ENCODE data around the gene ITPK1.
"Not testable (repeated sequence)": the region's sequence is repeated elsewhere in the genome, so short reads cannot be mapped to it uniquely, and the experiment has no call there.

Gene ITPK1

GRCh38 chr14:93131257-93131820 is 15.6 kb upstream of the ITPK1 start:
- not testable (repeated sequence) for DNase-seq (ENCODE audit: low read depth in 2 of 3, low spot score in 2 of 3)

GRCh38 chr14:93128725-93129459 is 13.2 kb upstream of the ITPK1 start:
- no peak for DNase-seq (ENCODE audit: low read depth in 2 of 3, low spot score in 2 of 3)

- no peak for DNase-seq (ENCODE audit: low read depth in 2 of 3, low spot score in 2 of 3)
These were observed 10.4 kb upstream of the ITPK1 start for GRCh38 chr14:93126111-93126510.

- DNase-seq (ENCODE audit: low read depth in 2 of 3, low spot score in 2 of 3) = no peak
These were observed 7.1 kb upstream of the ITPK1 start for GRCh38 chr14:93122826-93123225.

GRCh38 chr14:93121030-93121834 is 5.5 kb upstream of the ITPK1 start:
- DNase-seq (ENCODE audit: low read depth in 2 of 3, low spot score in 2 of 3) = no peak

- no peak for DNase-seq (ENCODE audit: low read depth in 2 of 3, low spot score in 2 of 3)
These were observed 4.8 kb upstream of the ITPK1 start for GRCh38 chr14:93120517-93120916.

GRCh38 chr14:93116676-93117200 is 1.0 kb upstream of the ITPK1 start:
- no peak for DNase-seq (ENCODE audit: low read depth in 2 of 3, low spot score in 2 of 3)

GRCh38 chr14:93115069-93115820 is 480 bp downstream of the ITPK1 start:
- peak; percentile 62 to 85 (median 76) for DNase-seq (ENCODE audit: low read depth in 2 of 3, low spot score in 2 of 3)

- no peak for DNase-seq (ENCODE audit: low read depth in 2 of 3, low spot score in 2 of 3)
These were observed 1.0 kb downstream of the ITPK1 start for GRCh38 chr14:93114713-93115068.

GRCh38 chr14:93114068-93114710 is 1.5 kb downstream of the ITPK1 start:
- no peak for DNase-seq (ENCODE audit: low read depth in 2 of 3, low spot score in 2 of 3)

GRCh38 chr14:93113678-93114067 is 2.1 kb downstream of the ITPK1 start:
- DNase-seq (ENCODE audit: low read depth in 2 of 3, low spot score in 2 of 3) = no peak

- DNase-seq (ENCODE audit: low read depth in 2 of 3, low spot score in 2 of 3) = peak in 2 of 3 experiments; percentile 55 to 58
These were observed 2.6 kb downstream of the ITPK1 start for GRCh38 chr14:93112891-93113677.

- DNase-seq (ENCODE audit: low read depth in 2 of 3, low spot score in 2 of 3) = not testable (repeated sequence)
These were observed 4.2 kb downstream of the ITPK1 start for GRCh38 chr14:93111541-93111940.

GRCh38 chr14:93110856-93111419 is 4.8 kb downstream of the ITPK1 start:
- DNase-seq (ENCODE audit: low read depth in 2 of 3, low spot score in 2 of 3) = no peak

GRCh38 chr14:93109572-93110481 is 5.9 kb downstream of the ITPK1 start:
- DNase-seq (ENCODE audit: low read depth in 2 of 3, low spot score in 2 of 3) = no peak

- no peak for DNase-seq (ENCODE audit: low read depth in 2 of 3, low spot score in 2 of 3)
These were observed 7.6 kb downstream of the ITPK1 start for GRCh38 chr14:93108105-93108504.

- DNase-seq (ENCODE audit: low read depth in 2 of 3, low spot score in 2 of 3) = no peak
These were observed 8.3 kb downstream of the ITPK1 start for GRCh38 chr14:93107453-93107852.

- no peak for DNase-seq (ENCODE audit: low read depth in 2 of 3, low spot score in 2 of 3)
These were observed 9.1 kb downstream of the ITPK1 start for GRCh38 chr14:93106541-93107156.

All from activated CD8-positive, alpha-beta memory T cell treated with anti-CD3 and anti-CD28 coated beads for 48 hours (primary cell).